ENCODE data around the gene CSDE1. TPM values are rescaled to one million over a fixed set of nuclear protein-coding genes. Genes with fewer than 3 reads are reported as not detected.

CSDE1 gene
- total and polyA plus RNA-seq, 2 experiments from 2014 or later: 161 to 802 TPM

DNA sequence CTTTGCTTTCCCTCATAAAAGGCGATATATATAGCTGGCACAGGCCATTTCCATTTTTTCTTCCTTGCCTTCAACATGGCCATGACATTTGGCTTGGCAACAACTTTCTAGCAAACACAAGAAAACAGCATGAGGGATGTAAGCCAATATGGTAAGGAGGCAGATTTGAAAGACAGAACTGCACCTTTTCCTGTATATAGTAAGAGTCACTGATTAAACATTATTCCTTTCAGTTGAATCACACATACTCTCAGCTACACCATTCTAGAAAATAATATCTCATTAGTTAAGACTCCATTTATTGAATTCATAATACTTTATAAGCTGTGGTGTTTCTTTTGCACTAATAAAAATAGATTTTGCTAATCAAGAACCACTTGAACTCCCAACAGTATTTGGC lies 13.2 kb upstream of the CSDE1 start:
- Histone ChIP-seq H3K9me3 (ENCODE audit: low read depth) (no peaks in the 10 kb centered on the region), H3K4me3 (no peak overlapping the region), H3K9me2 (replicated peaks; ENCODE audit: insufficient read depth) (no peaks in the 10 kb centered on the region), H3K4me1 (ENCODE audit: insufficient read depth) (no peaks in the 10 kb centered on the region), H3K4me2 (no peak overlapping the region), H4K20me1 (ENCODE audit: insufficient read depth, poor library complexity, severe bottlenecking) (no peaks in the 10 kb centered on the region), H3K36me3 (replicated peaks; ENCODE audit: insufficient read depth, low read depth) (no peaks in the 10 kb centered on the region), H3K27ac (no peak overlapping the region), H3K27me3 (no peaks in the 10 kb centered on the region), H3K79me2 (no peaks in the 10 kb centered on the region), H2AFZ (no peak overlapping the region)
- WGBS (ENCODE audit: low lambda C conversion rate, missing lambda C conversion rate): 100% methylated on average over 1 of the region's 1 CpG
- DNase-seq (ENCODE audit: low spot score): no peak
- TF ChIP-seq EZH2 (IDR thresholded peaks at IDR 0.05; ENCODE audit: borderline replicate concordance) (no peak), EZH2phosphoT487 (IDR thresholded peaks at IDR 0.05; ENCODE audit: low read depth, severe bottlenecking, unreplicated experiment) (no peak)
- TF ChIP-seq, protein P1, sequence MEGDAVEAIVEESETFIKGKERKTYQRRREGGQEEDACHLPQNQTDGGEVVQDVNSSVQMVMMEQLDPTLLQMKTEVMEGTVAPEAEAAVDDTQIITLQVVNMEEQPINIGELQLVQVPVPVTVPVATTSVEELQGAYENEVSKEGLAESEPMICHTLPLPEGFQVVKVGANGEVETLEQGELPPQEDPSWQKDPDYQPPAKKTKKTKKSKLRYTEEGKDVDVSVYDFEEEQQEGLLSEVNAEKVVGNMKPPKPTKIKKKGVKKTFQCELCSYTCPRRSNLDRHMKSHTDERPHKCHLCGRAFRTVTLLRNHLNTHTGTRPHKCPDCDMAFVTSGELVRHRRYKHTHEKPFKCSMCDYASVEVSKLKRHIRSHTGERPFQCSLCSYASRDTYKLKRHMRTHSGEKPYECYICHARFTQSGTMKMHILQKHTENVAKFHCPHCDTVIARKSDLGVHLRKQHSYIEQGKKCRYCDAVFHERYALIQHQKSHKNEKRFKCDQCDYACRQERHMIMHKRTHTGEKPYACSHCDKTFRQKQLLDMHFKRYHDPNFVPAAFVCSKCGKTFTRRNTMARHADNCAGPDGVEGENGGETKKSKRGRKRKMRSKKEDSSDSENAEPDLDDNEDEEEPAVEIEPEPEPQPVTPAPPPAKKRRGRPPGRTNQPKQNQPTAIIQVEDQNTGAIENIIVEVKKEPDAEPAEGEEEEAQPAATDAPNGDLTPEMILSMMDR (IDR thresholded peaks at IDR 0.05; ENCODE audit: poor library complexity): no peak

DNA sequence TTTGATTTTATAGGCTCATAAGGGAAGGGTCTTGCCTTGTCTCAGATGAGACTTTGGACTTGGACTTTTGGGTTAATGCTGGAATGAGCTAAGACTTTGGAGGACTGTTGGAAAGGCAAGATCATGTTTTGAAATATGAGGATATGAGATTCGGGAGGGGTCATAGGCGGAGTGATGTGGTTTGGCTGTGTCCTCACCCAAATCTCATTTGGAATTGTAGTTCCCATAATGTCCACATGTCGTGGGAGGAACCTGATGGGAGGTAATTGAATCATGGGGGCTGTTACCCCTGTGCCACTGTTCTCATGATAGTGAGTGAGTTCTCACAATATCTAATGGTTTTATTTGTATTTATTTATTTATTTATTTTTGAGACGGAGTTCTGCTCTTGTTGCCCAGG lies 6.9 kb upstream of the CSDE1 start:
- TF ChIP-seq EZH2phosphoT487 (IDR thresholded peaks at IDR 0.05; ENCODE audit: low read depth, severe bottlenecking, unreplicated experiment) (no peak), EZH2 (IDR thresholded peaks at IDR 0.05; ENCODE audit: borderline replicate concordance) (no peak)
- TF ChIP-seq, protein P1 (IDR thresholded peaks at IDR 0.05; ENCODE audit: poor library complexity): no peak
- no peak for DNase-seq (ENCODE audit: low spot score)
- Histone ChIP-seq H3K79me2 (no peaks in the 10 kb centered on the region), H3K4me3 (no peak overlapping the region), H3K36me3 (replicated peaks; ENCODE audit: insufficient read depth, low read depth) (no peaks in the 10 kb centered on the region), H4K20me1 (ENCODE audit: insufficient read depth, poor library complexity, severe bottlenecking) (no peaks in the 10 kb centered on the region), H3K9me2 (replicated peaks; ENCODE audit: insufficient read depth) (no peaks in the 10 kb centered on the region), H3K27me3 (no peaks in the 10 kb centered on the region), H3K9me3 (ENCODE audit: low read depth) (no peaks in the 10 kb centered on the region), H3K27ac (no peak overlapping the region), H3K4me1 (ENCODE audit: insufficient read depth) (no peaks in the 10 kb centered on the region), H3K4me2 (no peak overlapping the region), H2AFZ (no peak overlapping the region)
- WGBS (ENCODE audit: low lambda C conversion rate, missing lambda C conversion rate): 85% methylated on average over 4 of the region's 4 CpGs

DNA sequence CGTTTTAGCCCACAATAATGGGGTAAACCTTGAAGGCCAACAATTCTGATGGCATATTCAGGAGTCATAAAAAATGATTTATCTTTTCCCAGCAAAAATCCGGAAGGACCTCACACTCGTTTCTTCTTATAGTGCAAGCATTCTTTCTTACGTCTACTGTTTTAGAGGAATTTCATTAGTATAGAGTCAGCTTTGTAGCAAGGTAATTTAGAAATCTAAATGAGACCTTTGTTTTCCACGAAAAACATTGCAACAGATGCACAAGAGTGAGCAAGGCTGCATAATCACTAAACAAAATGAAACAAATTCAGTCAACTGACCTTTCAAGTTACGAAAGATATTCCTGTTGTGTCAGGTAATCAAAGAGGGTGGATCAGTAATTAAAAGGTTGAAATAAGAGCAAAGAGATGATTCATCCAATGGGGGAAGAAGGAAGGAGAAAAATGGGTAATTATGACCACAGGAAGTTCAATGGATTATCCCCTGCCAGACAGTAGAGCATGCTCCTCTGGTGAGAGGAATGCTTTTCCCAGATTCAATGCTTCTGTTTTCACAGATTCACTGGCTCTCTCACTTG lies 560 bp upstream of the CSDE1 start:
- Histone ChIP-seq H2AFZ (peak overlapping the region; percentile 92), H3K9me3 (ENCODE audit: low read depth) (no peaks in the 10 kb centered on the region), H3K4me1 (ENCODE audit: insufficient read depth) (peaks cover 26% of the 10 kb centered on the region), H3K36me3 (replicated peaks; ENCODE audit: insufficient read depth, low read depth) (no peaks in the 10 kb centered on the region), H3K4me2 (peak overlapping the region; percentile 76), H3K4me3 (peak overlapping the region; percentile 13), H3K27ac (peak overlapping the region; percentile 99), H3K79me2 (peaks cover 39% of the 10 kb centered on the region), H3K9me2 (replicated peaks; ENCODE audit: insufficient read depth) (no peaks in the 10 kb centered on the region), H4K20me1 (ENCODE audit: insufficient read depth, poor library complexity, severe bottlenecking) (peaks cover 38% of the 10 kb centered on the region), H3K27me3 (no peaks in the 10 kb centered on the region)
- TF ChIP-seq, protein P1 (IDR thresholded peaks at IDR 0.05; ENCODE audit: poor library complexity): no peak
- TF ChIP-seq EZH2 (IDR thresholded peaks at IDR 0.05; ENCODE audit: borderline replicate concordance): no peak
- no peak for TF ChIP-seq EZH2phosphoT487 (IDR thresholded peaks at IDR 0.05; ENCODE audit: low read depth, severe bottlenecking, unreplicated experiment)
- 46% methylated on average over 6 of the region's 6 CpGs for WGBS (ENCODE audit: low lambda C conversion rate, missing lambda C conversion rate)
- no peak for DNase-seq (ENCODE audit: low spot score)

Data from hepatocyte (in vitro differentiated cells).